Measurements from ENCODE around the gene XRN1.
"Not testable (repeated sequence)": the region's sequence is repeated elsewhere in the genome, so short reads cannot be mapped to it uniquely, and the experiment has no call there.

DNA sequence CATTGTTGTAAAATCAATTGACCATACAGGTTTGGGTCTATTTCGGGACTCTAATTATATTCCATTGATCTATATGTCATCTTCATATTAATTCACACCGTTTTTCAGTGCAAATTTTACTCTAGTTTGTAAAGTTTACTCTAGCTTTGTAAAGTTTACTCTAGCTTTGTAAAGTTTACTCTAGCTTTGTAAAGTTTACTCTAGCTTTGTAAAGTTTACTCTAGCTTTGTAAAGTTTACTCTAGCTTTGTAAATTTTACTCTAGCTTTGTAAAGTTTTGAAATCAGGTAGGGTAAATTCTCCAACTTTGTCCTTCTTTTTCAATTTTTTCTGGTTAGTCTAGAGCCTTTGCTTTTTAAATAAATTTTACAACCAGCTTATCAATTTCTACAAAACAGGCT, 84.4 kb downstream of the XRN1 start:
- TF ChIP-seq, protein P1, sequence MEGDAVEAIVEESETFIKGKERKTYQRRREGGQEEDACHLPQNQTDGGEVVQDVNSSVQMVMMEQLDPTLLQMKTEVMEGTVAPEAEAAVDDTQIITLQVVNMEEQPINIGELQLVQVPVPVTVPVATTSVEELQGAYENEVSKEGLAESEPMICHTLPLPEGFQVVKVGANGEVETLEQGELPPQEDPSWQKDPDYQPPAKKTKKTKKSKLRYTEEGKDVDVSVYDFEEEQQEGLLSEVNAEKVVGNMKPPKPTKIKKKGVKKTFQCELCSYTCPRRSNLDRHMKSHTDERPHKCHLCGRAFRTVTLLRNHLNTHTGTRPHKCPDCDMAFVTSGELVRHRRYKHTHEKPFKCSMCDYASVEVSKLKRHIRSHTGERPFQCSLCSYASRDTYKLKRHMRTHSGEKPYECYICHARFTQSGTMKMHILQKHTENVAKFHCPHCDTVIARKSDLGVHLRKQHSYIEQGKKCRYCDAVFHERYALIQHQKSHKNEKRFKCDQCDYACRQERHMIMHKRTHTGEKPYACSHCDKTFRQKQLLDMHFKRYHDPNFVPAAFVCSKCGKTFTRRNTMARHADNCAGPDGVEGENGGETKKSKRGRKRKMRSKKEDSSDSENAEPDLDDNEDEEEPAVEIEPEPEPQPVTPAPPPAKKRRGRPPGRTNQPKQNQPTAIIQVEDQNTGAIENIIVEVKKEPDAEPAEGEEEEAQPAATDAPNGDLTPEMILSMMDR (conservative IDR thresholded peaks at IDR 0.05 in 1 of 2, IDR thresholded peaks at IDR 0.05 in 1 of 2; ENCODE audit: low read depth in 1 of 2, low read length in 2 of 2): not testable (repeated sequence)
- TF ChIP-seq EZH2 (IDR thresholded peaks at IDR 0.05; ENCODE audit: low read length, missing control alignments): not testable (repeated sequence)
